ENCODE results near the gene TMEM248. TPM values are rescaled to one million over a fixed set of nuclear protein-coding genes. Genes with fewer than 3 reads are reported as not detected.

Gene TMEM248
- total and polyA plus RNA-seq, 2 experiments from 2014 or later, result 40.2 to 73.7 TPM

DNA sequence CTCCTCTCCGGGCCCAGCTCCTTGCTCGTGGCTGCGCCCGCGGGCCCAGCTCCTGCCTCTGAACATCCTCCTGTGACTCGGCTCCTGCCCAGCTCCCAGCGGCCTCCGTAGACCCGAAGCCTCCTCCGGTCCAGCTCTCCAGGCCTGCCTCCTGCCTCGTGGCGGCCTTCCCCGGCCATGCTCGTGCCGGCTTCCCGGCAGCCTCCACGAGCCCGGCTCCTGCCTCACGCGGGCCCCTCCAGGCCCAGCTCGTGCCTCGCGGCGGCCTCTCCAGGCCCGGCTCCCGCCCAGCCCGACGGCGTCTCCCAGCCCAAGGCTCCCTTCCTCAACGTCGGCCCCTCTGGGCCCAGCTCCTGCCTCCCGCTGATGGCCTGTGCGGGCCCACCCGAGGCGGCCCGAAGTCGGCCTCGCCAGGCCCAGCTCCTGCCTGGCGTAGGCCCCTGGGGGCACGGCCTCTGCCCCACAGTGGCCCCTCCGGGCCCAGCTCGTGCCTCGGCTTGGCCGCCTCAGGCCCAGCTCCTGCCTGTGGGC is 16.9 kb upstream of the TMEM248 start:
- Mint-ChIP-seq H3K27ac (no peak overlapping the region), H3K9me3 (no peaks in the 10 kb centered on the region; the same call in 1 of the 3 replicates), H3K36me3 (ENCODE audit: low read depth) (peaks cover 24% of the 10 kb centered on the region; the same call in 2 of the 3 replicates), H3K27me3 (ENCODE audit: insufficient read depth, low read depth, poor library complexity) (peaks cover 2% of the 10 kb centered on the region), H3K4me1 (no peaks in the 10 kb centered on the region; the same call in 2 of the 3 replicates), H3K4me3 (no peak overlapping the region)
- Histone ChIP-seq H3K4me2 (no peak overlapping the region), H3K4me3 (no peak overlapping the region), H3K27ac (ENCODE audit: low read depth) (no peak overlapping the region), H2AFZ (no peak overlapping the region), H3K9me2 (ENCODE audit: insufficient read depth) (no peaks in the 10 kb centered on the region), H3F3A (replicated peaks; ENCODE audit: low read depth) (no peaks in the 10 kb centered on the region), H3K79me2 (replicated peaks; ENCODE audit: insufficient read depth) (no peaks in the 10 kb centered on the region), H3K36me3 (ENCODE audit: insufficient read depth) (no peaks in the 10 kb centered on the region), H4K20me1 (replicated peaks; ENCODE audit: insufficient read depth) (no peaks in the 10 kb centered on the region), H3K4me1 (ENCODE audit: insufficient read depth) (no peaks in the 10 kb centered on the region), H3K27me3 (ENCODE audit: insufficient read depth) (no peaks in the 10 kb centered on the region)
- DNase-seq (ENCODE audit: low spot score) (no peak), ATAC-seq (peak; percentile 17; the same call in 2 of the 3 replicates)
- TF ChIP-seq ZNF114 (CRISPR knock-in tag; IDR thresholded peaks at IDR 0.05) (no peak), ZNF331 (CRISPR knock-in tag; IDR thresholded peaks at IDR 0.05; ENCODE audit: low read depth) (no peak), NANOG (IDR thresholded peaks at IDR 0.05; ENCODE audit: borderline replicate concordance) (no peak), STAT1 (IDR thresholded peaks at IDR 0.05; ENCODE audit: unreplicated experiment) (no peak), EZH2phosphoT487 (IDR thresholded peaks at IDR 0.05; ENCODE audit: unreplicated experiment) (no peak), JUNB (IDR thresholded peaks at IDR 0.05; ENCODE audit: unreplicated experiment) (no peak), CREB1 (CRISPR knock-in tag; IDR thresholded peaks at IDR 0.05; ENCODE audit: low read depth) (no peak)
- TF ChIP-seq, protein P1, sequence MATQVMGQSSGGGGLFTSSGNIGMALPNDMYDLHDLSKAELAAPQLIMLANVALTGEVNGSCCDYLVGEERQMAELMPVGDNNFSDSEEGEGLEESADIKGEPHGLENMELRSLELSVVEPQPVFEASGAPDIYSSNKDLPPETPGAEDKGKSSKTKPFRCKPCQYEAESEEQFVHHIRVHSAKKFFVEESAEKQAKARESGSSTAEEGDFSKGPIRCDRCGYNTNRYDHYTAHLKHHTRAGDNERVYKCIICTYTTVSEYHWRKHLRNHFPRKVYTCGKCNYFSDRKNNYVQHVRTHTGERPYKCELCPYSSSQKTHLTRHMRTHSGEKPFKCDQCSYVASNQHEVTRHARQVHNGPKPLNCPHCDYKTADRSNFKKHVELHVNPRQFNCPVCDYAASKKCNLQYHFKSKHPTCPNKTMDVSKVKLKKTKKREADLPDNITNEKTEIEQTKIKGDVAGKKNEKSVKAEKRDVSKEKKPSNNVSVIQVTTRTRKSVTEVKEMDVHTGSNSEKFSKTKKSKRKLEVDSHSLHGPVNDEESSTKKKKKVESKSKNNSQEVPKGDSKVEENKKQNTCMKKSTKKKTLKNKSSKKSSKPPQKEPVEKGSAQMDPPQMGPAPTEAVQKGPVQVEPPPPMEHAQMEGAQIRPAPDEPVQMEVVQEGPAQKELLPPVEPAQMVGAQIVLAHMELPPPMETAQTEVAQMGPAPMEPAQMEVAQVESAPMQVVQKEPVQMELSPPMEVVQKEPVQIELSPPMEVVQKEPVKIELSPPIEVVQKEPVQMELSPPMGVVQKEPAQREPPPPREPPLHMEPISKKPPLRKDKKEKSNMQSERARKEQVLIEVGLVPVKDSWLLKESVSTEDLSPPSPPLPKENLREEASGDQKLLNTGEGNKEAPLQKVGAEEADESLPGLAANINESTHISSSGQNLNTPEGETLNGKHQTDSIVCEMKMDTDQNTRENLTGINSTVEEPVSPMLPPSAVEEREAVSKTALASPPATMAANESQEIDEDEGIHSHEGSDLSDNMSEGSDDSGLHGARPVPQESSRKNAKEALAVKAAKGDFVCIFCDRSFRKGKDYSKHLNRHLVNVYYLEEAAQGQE (IDR thresholded peaks at IDR 0.05; ENCODE audit: unreplicated experiment), result no peak

DNA sequence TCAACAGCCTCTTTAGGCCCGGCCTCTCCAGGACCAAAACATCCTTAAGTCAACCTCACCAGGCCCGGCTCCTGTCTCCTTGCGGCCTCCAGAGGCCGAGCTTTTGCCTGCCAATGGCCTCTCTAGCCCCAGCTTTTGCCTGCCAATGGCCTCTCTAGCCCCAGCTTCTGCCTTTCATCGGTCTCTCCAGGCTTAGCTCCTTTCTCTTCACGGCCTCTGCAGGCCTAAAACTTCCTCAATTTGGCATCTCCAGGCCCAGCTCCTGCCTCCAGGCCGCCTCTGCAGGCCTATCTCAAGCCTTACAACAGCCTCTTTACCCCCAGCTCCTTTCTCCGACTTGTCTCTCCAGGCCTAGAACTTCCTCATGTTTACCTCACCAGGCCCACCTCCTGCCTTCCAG is 15.7 kb upstream of the TMEM248 start:
- Histone ChIP-seq H3K27ac (ENCODE audit: low read depth) (no peak overlapping the region), H4K20me1 (replicated peaks; ENCODE audit: insufficient read depth) (no peaks in the 10 kb centered on the region), H3K36me3 (ENCODE audit: insufficient read depth) (no peaks in the 10 kb centered on the region), H2AFZ (no peak overlapping the region), H3K4me3 (no peak overlapping the region), H3K79me2 (replicated peaks; ENCODE audit: insufficient read depth) (no peaks in the 10 kb centered on the region), H3K4me1 (ENCODE audit: insufficient read depth) (no peaks in the 10 kb centered on the region), H3F3A (replicated peaks; ENCODE audit: low read depth) (no peaks in the 10 kb centered on the region), H3K9me2 (ENCODE audit: insufficient read depth) (no peaks in the 10 kb centered on the region), H3K4me2 (no peak overlapping the region), H3K27me3 (ENCODE audit: insufficient read depth) (no peaks in the 10 kb centered on the region)
- Mint-ChIP-seq H3K27me3 (ENCODE audit: insufficient read depth, low read depth, poor library complexity) (peaks cover 8% of the 10 kb centered on the region), H3K9me3 (no peaks in the 10 kb centered on the region; the same call in 1 of the 3 replicates), H3K4me1 (no peaks in the 10 kb centered on the region; the same call in 2 of the 3 replicates), H3K27ac (peak overlapping the region; percentile 88), H3K4me3 (no peak overlapping the region; the same call in 2 of the 3 replicates), H3K36me3 (ENCODE audit: low read depth) (peaks cover 17% of the 10 kb centered on the region; the same call in 2 of the 3 replicates)
- ATAC-seq (no peak), DNase-seq (ENCODE audit: low spot score) (no peak)
- TF ChIP-seq ZNF331 (CRISPR knock-in tag; IDR thresholded peaks at IDR 0.05; ENCODE audit: low read depth) (no peak), CREB1 (CRISPR knock-in tag; IDR thresholded peaks at IDR 0.05; ENCODE audit: low read depth) (no peak), POLR2AphosphoS5 (IDR thresholded peaks at IDR 0.05; ENCODE audit: low read depth) (no peak)
- TF ChIP-seq, protein P2, sequence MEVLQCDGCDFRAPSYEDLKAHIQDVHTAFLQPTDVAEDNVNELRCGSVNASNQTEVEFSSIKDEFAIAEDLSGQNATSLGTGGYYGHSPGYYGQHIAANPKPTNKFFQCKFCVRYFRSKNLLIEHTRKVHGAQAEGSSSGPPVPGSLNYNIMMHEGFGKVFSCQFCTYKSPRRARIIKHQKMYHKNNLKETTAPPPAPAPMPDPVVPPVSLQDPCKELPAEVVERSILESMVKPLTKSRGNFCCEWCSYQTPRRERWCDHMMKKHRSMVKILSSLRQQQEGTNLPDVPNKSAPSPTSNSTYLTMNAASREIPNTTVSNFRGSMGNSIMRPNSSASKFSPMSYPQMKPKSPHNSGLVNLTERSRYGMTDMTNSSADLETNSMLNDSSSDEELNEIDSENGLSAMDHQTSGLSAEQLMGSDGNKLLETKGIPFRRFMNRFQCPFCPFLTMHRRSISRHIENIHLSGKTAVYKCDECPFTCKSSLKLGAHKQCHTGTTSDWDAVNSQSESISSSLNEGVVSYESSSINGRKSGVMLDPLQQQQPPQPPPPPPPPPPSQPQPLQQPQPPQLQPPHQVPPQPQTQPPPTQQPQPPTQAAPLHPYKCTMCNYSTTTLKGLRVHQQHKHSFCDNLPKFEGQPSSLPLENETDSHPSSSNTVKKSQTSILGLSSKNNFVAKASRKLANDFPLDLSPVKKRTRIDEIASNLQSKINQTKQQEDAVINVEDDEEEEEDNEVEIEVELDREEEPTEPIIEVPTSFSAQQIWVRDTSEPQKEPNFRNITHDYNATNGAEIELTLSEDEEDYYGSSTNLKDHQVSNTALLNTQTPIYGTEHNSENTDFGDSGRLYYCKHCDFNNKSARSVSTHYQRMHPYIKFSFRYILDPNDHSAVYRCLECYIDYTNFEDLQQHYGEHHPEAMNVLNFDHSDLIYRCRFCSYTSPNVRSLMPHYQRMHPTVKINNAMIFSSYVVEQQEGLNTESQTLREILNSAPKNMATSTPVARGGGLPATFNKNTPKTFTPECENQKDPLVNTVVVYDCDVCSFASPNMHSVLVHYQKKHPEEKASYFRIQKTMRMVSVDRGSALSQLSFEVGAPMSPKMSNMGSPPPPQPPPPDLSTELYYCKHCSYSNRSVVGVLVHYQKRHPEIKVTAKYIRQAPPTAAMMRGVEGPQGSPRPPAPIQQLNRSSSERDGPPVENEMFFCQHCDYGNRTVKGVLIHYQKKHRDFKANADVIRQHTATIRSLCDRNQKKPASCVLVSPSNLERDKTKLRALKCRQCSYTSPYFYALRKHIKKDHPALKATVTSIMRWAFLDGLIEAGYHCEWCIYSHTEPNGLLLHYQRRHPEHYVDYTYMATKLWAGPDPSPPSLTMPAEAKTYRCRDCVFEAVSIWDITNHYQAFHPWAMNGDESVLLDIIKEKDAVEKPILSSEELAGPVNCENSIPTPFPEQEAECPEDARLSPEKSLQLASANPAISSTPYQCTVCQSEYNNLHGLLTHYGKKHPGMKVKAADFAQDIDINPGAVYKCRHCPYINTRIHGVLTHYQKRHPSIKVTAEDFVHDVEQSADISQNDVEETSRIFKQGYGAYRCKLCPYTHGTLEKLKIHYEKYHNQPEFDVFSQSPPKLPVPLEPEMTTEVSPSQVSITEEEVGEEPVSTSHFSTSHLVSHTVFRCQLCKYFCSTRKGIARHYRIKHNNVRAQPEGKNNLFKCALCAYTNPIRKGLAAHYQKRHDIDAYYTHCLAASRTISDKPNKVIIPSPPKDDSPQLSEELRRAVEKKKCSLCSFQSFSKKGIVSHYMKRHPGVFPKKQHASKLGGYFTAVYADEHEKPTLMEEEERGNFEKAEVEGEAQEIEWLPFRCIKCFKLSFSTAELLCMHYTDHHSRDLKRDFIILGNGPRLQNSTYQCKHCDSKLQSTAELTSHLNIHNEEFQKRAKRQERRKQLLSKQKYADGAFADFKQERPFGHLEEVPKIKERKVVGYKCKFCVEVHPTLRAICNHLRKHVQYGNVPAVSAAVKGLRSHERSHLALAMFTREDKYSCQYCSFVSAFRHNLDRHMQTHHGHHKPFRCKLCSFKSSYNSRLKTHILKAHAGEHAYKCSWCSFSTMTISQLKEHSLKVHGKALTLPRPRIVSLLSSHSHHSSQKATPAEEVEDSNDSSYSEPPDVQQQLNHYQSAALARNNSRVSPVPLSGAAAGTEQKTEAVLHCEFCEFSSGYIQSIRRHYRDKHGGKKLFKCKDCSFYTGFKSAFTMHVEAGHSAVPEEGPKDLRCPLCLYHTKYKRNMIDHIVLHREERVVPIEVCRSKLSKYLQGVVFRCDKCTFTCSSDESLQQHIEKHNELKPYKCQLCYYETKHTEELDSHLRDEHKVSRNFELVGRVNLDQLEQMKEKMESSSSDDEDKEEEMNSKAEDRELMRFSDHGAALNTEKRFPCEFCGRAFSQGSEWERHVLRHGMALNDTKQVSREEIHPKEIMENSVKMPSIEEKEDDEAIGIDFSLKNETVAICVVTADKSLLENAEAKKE (CRISPR knock-in tag; IDR thresholded peaks at IDR 0.05), result no peak
